ENCODE data around the gene GCSH. TPM values are rescaled to one million over a fixed set of nuclear protein-coding genes. Genes with fewer than 3 reads are reported as not detected.

GCSH gene
- total RNA-seq, 2 experiments from 2014 or later, result 29.4 to 30.8 TPM

DNA sequence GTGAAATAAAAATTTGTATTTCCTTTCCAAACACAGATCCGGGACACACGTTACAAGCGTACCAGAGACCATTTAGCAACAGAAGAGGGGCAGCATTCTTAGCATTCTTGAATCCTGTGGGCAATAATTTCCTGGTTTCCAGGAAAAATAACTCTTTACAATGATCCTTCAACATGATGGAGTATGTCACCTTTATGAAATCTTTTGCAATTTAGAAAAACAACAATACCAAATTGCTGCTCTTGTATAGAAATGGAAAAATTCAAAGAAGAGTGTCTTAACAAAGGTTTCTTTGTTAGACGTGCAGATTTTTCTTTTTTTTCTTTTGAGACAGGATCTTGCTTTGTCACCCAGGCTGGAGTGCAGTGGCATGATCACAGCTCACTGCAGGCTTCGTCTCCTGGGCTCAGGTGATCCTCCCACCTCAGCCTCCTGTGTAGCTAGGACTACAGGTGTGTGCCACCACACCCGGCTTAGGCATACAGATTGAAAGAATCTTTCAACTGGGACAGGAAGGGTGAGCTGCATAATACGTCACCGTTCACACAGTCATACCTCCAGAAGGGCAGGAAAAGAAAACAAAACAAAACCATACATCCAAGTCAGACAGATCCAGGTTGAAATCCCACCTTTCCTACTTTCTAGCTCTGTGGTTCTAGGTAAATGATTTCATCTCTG lies 10.8 kb upstream of the GCSH start:
- POLR2A ChIA-PET, result no interaction called here
- CTCF ChIA-PET, result interaction anchor here (0.5 kb wide), 1 partner anchor 38 kb away, joined by 4 read pairs; no protein-coding TSS in a partner anchor

DNA sequence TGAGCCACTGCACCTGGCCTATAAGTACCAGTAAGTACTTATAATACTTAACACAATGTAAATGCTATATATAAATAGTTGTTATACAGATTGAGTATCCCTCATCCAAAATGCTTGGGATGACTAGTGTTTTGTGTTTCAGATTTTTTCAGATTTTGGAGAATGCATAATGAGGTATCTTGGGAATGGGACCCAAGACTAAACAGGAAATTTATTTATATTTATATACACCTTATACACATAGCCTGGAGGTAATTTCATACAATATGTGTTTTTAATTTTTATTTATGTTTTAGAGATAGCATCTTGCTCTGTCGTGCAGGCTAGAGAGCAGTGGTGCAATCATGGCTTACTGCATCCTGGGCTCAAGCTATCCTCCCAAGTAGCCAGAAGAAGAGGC lies 9.8 kb upstream of the GCSH start:
- POLR2A ChIA-PET, result no interaction called here
- CTCF ChIA-PET, result no interaction called here

DNA sequence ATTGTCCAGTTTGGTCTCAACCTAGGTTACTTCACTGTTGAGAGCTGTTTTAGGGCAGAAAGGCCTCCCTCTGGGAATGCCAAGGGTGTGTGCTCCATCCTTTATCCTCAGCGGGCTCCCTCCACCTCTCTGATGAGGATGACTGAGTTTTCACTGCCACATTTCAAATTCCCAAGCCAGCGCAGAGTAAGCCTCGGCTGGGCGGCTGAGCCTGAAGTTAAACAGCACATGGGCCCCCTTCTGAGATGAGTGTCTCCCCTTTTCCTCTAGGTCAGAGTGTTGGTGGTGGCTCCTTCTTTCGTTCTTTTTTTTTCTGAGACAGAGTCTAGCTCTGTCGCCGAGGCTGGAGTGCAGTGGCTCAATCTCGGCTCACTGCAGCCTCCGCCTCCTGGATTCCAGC lies 5.5 kb upstream of the GCSH start:
- ChIA-PET CTCF (no interaction called here), POLR2A (no interaction called here)

DNA sequence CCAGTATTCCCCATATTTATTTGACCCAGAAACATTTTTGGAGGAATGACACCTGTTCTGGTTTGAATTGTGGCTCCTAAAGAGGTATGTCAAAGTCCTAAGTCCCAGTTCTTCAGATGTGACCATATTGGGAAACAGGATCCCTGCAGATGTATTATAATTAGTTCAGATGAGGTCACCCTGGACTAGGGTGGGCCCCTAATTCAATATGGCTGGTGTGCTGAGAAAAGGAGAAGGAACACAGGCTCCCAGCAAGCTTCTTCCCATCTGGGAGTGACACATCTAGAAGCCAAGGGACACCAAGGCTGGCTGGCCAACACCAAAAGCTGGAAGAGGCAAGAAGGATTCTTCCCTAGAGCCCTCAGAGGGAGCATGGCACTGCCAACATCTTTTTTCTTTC lies 3.8 kb upstream of the GCSH start:
- CTCF ChIA-PET, result no interaction called here
- POLR2A ChIA-PET, result no interaction called here

DNA sequence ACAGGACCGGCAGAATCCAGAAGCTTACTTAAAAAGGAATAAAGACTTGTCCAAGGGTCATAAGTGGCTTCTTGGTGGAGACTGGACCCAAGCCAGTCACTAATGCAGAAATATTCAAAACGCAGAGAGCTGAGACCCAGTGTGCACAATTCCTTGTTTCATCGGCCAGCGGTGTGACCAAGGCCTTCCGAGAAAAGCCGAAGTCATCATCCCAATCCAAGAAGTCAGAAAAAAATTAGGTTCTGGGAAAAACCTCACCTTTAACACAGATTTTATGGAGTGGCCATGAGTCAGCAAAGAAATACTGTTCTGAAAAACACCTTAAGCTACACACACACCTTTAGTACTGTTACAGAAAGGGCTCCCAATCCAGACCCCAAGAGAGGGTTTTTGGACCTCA lies 1.0 kb upstream of the GCSH start:
- POLR2A ChIA-PET, result no interaction called here
- CTCF ChIA-PET, result interaction anchor here (1.1 to 1.5 kb wide), 2 partner anchors 12 to 61 kb away, joined by 3 to 4 read pairs; partner anchors contain the start of gene ATMIN

DNA sequence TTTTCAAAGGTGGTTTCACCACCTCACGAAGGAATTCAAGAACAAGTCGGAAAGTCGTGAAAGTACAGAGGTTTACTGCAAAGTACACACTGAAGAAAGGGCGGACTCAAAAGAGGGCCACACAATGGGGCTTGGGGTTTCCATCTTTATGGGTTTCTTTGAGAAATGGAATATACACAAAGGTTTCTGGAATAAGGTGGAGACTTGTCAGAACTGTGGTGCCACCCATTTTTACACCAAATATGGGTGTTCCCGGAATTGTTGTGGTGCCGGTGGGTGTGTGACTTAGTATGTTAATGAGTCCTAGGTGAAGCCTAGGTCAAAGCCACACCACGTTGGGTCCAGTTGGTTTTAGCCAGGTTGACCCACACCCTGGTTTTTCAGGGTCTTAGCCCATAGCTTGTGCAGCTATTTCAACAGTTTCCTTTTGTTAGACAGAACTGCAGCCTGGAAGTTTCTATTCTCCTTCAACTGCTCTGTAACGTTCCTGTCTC lies 567 bp upstream of the GCSH start:
- ChIA-PET CTCF (interaction anchor here (1.1 to 1.5 kb wide), 2 partner anchors 11 to 61 kb away, joined by 3 to 4 read pairs; partner anchors contain the start of gene ATMIN), POLR2A (no interaction called here)

DNA sequence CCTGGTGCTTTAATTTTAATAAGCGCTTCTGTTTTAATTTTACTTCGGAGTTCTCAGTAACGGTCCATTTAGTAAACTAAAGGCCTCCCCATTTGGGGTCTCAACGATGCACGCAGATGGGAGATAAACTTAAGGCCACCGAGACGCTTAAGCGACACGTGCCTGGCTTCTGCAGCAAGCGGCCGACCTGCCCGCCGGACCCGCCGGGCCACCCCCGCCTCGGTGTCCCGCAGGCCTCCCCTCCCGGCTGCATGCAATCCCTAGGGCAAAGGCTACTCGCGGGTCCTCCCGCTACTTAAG lies 592 bp downstream of the GCSH start:
- CTCF ChIA-PET, result interaction anchor here (0.9 kb wide), 1 partner anchor 11 kb away, joined by 3 read pairs; no protein-coding TSS in a partner anchor
- POLR2A ChIA-PET, result no interaction called here

DNA sequence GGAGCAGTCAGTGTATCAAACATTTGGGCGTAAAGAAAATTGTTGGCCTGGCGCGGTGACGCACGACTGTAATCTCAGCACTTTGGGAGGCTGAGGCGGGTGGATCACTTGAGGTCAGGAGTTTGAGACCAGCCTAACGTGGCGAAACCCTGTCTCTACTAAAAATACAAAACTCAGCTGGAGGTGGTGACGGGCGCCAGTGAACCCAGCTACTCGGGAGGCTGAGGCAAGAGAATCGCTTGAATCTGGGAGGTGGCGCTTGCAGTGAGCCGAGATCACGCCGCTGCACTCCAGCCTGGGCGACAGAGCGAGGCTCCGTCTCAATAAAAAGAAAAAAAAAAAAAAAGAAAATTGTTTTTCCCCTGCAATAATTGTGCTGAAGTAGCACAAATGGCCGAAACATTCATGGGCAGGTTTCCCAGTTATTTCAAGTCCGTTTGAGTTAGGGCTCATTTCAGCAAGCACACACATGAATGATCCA lies 1.4 kb downstream of the GCSH start:
- POLR2A ChIA-PET, result interaction anchor here (1.4 kb wide), 1 partner anchor 18 kb away, joined by 4 read pairs; the partner anchor contains the start of gene C16orf46
- CTCF ChIA-PET, result interaction anchor here (0.9 to 2.0 kb wide), 2 partner anchors 10 to 17 kb away, joined by 3 to 4 read pairs; partner anchors contain the start of gene C16orf46

DNA sequence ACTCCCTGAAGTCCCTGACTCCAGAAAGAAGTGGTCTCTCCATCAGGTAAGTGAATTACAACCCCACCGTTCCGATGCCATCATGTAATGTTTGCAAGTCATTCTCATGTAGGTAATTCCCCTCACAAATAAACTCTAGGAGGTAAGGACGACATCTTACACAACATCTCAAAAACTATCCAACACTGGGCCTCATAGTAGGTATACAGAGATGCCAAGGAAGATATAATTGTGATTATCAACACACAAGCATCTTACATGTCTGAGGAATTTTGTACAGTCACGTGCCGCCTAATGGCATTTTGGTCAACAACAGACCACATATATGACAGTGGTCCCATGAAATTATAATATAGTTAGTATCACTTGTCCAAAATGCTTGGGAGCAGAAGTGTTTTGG lies 7.4 kb downstream of the GCSH start:
- POLR2A ChIA-PET, result no interaction called here
- CTCF ChIA-PET, result no interaction called here

DNA sequence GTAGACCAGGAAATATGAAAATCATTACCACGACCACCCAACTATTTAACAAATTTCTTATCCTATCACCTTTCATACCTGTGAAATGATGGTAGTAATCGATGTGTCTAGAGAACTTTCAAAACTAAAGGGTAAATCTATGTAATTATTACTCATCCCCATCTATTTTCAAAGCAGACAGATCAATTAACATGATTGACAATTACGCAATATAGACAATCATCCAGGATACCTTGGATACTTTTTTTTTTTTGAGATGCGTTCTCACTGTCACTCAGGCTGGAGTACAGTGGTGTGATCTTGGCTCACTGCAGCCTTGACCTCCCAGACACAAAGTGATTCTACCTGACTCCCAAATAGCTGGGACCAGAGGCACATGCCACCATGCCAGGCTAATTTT lies 15.2 kb downstream of the GCSH start:
- CTCF ChIA-PET, result no interaction called here

DNA sequence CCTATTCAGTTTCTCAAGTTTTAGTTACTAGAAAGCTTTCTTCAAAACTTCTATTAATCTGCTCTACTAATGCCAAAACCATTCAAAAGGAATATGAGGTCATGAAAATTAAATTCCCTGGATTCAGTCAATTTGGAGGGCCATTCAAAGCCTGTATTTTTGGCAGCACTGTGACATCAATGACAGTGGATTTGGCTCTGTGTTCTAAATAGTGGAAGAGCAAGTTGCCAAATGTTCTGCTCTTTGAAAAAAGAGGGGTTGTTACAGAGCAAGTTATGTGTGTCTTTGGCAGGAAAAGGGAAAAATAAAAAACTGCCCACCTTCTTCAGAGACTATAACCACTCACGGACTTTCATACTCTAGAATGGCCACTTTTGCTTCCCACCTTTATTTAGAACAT lies 16.0 kb downstream of the GCSH start:
- POLR2A ChIA-PET, result interaction anchor here (0.6 kb wide), 1 partner anchor 162 kb away, joined by 5 read pairs; no protein-coding TSS in a partner anchor
- CTCF ChIA-PET, result no interaction called here

More for the DNA sequence above, 15.2 kb downstream of the GCSH start:
- POLR2A ChIA-PET, result no interaction called here

DNA sequence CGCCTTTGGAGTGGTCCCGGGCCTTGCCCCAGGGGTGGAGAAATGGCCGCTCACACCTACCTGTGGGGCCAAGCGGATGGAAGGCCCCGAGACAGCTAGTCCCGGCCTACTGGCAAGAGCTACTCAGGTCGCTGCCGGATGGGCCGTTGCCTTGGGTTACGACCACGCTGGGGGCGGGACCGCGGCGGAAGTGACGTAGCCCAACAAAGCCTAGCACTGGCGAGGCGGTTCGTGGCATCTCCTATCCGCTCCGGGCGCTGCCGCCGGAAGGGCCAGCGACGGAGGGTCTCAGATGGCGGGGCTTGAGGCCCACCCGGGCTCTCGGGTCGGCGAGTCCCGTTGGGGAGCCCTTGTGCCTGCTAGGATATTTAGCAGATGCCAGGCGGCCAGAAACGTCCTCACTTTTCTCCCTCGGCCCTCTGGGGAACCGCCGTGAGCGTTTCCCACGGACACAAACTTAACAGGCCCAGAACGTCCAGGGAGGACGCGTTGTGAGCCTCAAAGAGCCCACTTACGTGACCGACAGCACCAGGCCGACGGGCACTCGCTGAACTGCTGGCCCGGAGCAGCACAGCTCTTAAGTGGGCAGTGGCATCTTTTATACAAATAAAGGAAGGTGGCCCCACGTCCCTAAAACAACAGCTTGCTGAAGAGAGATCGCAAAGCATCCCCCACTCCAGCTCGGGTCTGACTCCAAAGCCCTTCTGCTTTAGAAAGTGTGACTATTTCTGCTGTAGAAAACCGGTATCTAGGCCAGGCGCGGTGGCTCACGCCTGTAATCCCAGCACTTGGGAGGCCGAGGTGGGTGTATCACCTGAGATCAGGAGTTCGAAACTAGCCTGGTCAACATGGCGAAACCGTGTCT lies 18.9 kb downstream of the GCSH start, which contains the start of gene C16orf46:
Gene C16orf46 (minus strand): TSS at position 163 of the 865 bp plus-strand sequence. CDS start 13,283 bp downstream, outside the sequence.
- CTCF ChIA-PET, result interaction anchor here (0.9 to 2.4 kb wide), 4 partner anchors 17 to 229 kb away, joined by 4 to 13 read pairs (median 4); partner anchors contain the start of gene ATMIN

DNA sequence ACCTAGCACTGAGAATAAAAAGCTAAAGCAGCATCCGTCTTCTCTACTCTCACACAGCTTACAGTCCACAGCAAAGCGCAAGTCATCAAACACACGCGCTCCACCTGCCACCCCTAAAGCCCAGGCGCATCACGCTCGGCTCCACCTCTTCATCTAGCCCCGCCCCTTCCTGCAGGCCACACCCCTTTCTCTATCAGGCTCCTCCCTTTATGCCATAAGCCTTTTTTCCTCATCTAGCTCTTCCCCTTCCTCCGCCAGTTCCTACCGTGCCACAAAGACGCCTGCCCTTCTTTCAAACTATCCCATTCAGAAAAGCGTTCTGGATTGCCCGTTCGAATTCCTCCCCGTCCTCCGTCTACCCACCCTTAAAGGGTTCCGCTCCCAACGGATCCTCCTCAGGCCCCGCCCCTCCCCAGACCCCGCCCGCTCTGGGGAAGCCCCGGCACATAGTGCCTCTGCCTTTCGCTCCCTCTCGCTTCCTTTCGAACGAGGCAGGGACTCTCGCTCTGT lies 19.6 kb downstream of the GCSH start:
- POLR2A ChIA-PET, result interaction anchor here (0.6 to 1.5 kb wide), 4 partner anchors 18 to 72 kb away, joined by 3 to 4 read pairs (median 4); no protein-coding TSS in a partner anchor

More for the DNA sequence above, 18.9 kb downstream of the GCSH start, which contains the start of gene C16orf46:
- POLR2A ChIA-PET, result interaction anchor here (0.6 to 1.5 kb wide), 4 partner anchors 17 to 73 kb away, joined by 3 to 4 read pairs (median 4); no protein-coding TSS in a partner anchor

DNA sequence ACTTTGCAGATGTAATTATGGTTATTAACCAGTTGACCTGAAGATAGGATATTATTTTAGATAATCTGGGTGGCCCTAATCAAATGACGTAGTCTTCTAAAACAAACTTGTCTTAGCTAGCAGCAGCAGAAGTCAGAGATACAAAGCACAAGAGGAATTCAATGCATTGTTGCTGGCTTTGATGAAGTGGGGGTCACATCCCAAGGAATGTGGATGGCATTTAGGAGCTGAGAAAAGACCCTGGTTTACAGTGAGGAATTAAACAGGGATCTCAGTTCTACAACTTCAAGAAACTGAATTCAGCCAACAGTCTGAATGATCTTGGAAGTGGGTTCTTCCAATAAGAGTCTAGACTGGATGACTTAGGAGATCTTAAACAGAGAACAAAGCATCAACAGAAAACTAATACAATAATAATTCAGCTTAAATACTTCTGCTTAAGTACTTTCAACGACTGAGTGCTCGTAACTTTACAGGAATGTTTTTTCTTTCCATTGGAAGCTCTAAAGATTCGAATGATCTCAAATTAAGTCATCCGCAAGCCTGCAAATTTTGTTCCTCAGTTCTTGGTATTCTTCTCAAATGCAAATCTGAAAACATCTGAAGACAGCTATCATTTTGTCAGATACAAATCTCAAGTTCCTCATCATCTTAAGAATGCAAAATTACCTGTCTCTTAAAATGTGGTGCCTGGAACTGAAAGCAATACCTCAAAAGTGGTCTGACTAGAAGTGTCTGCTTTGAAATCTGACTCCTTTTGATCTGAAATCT lies 22.4 kb downstream of the GCSH start:
- ChIA-PET POLR2A (interaction anchor here (0.8 to 1.0 kb wide), 2 partner anchors 38 to 297 kb away, joined by 3 to 4 read pairs; partner anchors contain the start of gene ATMIN), CTCF (interaction anchor here (1.0 kb wide), 1 partner anchor 38 kb away, joined by 3 read pairs; the partner anchor contains the start of gene ATMIN)

More for the DNA sequence above, 19.6 kb downstream of the GCSH start:
- CTCF ChIA-PET, result interaction anchor here (0.6 to 2.4 kb wide), 3 partner anchors 10 to 640 kb away, joined by 3 to 13 read pairs (median 5); partner anchors contain the start of gene ATMIN

DNA sequence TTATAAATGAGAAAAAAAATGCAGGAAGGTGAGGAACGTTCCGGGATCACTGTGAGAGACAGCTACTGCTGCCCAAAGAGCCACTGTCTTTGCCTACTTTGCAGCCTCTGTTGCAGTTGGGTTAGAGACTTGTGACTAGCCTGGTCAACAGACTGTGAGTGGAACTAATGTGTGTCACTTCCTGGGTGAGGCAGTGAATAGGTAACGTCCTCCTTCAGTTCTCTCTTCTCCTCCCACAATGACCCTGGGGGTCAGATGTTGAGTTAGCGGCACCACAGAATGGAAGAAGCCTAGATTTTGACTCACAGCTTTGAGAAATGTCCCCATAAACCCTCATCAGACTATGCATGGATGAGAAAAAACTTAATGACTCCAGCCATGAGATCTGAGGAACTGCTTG lies 24.4 kb downstream of the GCSH start:
- POLR2A ChIA-PET, result no interaction called here

DNA sequence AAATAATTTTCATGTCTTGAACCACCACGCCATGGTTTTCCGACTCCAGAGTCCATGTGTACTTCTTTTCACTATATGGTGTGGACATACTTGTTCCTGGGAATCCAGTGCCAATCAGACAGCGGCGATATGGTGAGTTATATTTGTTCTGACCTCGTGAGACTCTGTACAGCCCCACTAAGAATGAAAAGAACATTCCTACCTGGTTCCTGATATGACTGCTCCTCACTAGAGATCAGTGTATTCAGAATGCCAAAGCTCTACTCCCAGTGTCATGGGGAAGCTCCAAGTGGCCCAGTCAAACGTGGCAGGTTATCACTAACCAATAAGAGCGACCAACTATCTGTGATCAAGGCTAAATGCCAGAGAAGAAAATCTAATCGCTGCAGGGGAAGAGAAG lies 25.2 kb downstream of the GCSH start:
- POLR2A ChIA-PET, result no interaction called here
- CTCF ChIA-PET, result no interaction called here

More for the DNA sequence above, 24.4 kb downstream of the GCSH start:
- CTCF ChIA-PET, result no interaction called here

DNA sequence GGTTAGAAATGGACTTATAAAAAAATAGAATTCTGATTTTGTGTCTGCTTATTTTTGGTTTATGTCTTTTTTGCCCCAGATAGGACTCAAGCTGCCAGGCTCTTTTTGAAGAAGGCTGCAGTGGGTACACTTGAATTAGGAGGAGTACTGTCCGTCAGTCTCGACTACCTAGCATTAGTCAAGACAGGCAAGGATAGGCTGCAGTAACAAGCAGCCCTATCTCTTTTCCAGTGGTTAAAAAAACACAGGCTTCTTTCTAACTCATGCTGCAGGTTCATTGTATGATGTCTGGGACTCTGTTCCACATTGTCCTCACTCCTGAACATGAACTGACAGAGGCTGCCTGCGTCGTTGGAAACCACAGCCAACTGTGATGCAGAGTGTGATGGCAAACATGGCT lies 27.1 kb downstream of the GCSH start:
- CTCF ChIA-PET, result no interaction called here
- POLR2A ChIA-PET, result no interaction called here

DNA sequence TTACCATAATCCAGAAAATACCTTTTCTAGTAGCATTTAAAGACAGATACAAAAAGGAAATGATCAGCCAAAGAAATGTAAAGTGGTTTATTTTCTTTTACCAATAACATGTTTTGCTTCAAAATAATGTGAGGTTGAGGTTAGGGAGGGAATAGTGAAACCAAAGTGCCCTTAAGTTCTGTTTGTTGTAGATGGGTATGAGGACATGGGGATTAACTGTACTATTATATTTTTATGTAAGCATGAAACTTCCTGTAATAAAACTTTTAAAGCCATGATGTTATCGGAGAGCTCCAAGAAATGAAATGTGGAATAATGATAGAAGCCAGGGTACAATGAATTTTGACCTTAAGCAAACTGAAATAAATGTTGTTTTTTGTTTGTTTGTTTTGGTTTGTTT lies 29.0 kb downstream of the GCSH start:
- ChIA-PET POLR2A (no interaction called here), CTCF (interaction anchor here (1.2 kb wide), 1 partner anchor 9 kb away, joined by 3 read pairs; no protein-coding TSS in a partner anchor)

DNA sequence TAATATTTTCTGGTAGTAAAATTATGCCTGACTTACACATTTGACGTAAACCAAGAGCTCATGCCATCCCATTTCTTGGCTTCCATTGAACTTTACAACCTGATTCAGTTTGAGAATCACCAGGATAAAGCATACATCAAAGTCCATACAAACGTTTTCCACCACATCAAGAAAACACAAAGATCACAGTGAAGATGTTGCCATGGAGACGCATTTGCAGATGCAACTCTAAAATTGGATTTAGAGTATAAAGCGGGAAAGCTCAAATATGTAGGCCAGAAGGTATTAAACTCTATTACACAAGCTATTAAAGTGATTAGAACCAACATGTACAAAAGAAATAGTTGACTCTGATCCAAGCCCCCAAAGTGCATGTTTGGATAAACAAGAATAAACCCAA lies 29.5 kb downstream of the GCSH start:
- ChIA-PET POLR2A (no interaction called here), CTCF (interaction anchor here (1.2 kb wide), 1 partner anchor 10 kb away, joined by 3 read pairs; no protein-coding TSS in a partner anchor)
